GM12864 (cell line): ENCODE data around the gene APP.

Experiments
- DNase-seq: peaks from one replicate; pipeline ENCODE4 v3.0.0-alpha.2; 2011; ENCODE audit warnings: low read depth
- H3K4me3 ChIP-seq: 2 replicates; pipeline ENCODE4 v1.5.1; 2011; ENCODE audit warnings: mild to moderate bottlenecking, low read depth, low read length, control low read depth
- TF ChIP-seq, protein P1 (sequence below): IDR thresholded peaks from 2 replicates; pipeline ENCODE4 v1.5.1; 2011; ENCODE audit warnings: low read depth, mild to moderate bottlenecking, moderate library complexity, low read length, control low read depth, inconsistent platforms; ENCODE audit errors: missing control alignments

APP gene

DNA sequence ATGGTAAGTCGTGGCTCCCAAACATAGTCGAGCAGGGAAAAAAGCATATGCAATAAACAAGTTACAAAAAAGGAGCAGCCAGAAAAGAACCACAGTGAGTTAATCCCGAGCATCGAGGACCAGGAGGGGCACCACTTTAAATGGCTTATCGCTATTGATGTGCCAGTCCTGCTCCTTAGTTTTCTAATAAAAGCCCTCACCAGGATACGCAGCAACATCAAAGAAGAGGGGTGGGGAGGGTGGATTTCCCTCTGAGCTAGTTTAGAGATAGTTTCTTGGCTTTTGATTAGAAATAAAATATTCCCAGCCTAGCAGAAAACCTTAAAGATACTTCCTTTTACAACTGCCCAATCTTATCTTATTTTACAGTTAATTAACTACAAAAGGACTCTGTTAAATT is 265.4 kb downstream of the APP start:
- no peak for DNase-seq
- TF ChIP-seq, protein P1, sequence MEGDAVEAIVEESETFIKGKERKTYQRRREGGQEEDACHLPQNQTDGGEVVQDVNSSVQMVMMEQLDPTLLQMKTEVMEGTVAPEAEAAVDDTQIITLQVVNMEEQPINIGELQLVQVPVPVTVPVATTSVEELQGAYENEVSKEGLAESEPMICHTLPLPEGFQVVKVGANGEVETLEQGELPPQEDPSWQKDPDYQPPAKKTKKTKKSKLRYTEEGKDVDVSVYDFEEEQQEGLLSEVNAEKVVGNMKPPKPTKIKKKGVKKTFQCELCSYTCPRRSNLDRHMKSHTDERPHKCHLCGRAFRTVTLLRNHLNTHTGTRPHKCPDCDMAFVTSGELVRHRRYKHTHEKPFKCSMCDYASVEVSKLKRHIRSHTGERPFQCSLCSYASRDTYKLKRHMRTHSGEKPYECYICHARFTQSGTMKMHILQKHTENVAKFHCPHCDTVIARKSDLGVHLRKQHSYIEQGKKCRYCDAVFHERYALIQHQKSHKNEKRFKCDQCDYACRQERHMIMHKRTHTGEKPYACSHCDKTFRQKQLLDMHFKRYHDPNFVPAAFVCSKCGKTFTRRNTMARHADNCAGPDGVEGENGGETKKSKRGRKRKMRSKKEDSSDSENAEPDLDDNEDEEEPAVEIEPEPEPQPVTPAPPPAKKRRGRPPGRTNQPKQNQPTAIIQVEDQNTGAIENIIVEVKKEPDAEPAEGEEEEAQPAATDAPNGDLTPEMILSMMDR, result no peak
- H3K4me3 ChIP-seq, result no peak overlapping the region

DNA sequence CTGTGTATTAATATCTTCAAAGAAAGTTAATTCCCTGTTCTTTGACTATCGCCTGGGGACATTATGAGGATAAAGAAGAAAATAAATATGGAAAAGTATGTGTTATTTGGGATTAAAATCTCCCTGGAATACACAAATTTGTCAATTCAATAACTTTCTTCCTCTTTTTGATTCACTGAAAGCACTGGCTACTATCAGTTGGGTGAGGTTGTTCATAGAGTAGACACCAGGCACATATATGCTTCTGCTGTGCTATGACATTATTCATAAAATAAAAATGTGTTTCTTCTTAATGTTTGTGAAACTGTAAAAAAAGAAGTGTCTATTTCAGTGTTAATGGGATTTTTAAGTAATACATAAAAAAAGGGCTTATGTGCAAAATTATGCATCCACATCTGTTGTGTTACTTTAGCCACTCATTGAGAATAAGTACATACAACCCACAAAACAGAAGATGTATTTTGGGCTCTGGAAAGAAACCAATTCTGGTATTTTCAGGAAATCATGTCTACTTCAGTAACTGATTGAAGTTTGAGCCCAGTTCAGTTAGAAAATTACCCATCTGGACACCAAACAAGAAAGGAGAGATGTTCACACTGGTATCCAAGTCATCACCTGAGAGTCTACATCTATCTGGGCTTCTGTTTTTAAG is 266.4 kb downstream of the APP start:
- no peak overlapping the region for H3K4me3 ChIP-seq
- no peak for DNase-seq
- TF ChIP-seq, protein P1, result no peak

DNA sequence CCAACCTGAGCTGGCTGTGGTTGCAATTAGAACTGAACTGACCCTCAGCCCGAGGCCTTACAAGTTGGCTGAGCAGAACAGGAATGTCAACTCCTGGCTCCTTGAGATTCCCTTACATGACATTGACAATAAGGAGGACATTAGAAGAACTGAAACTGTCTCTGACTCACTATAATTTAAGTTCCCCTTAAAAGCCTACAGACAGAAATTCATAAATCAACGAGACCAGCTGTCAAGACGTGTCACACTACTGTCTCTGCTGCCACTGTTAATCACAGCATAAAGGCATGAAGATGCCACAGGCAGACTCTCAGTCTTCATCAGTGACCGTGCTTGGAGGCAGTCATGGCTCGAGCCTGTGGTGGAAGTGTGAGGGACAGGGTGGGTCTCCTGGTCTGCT is 267.0 kb downstream of the APP start:
- TF ChIP-seq, protein P1, result no peak
- no peak overlapping the region for H3K4me3 ChIP-seq
- no peak for DNase-seq

DNA sequence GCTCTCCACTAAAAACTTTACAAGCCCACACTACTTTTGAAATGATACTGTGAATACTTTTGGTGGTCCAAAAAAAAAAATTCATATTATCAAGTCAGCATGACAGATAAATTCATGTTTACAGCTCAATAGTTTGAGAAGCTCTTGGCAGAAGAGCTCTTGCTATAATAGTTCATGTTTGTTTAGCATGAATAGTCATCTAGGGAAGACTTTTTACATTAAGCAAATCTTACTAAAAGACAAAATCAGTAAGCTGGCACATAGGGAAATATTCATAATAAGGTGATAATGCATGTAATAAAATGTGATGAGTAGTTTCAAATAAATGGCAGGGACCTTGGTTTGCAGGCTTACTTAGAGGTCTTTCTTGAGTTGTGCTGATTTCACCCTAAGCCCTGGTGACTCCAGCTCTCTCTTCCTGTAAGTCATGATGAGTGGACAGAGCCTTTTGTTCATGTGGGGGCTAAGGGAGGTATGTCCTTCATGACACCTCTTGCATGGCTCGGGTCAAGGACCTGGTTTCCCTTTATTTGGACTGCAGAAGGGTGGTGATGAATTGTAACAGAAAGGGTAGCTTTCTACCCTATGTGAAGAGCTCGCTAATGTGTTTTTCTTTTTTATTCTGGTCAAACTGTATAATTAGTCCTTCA is 269.1 kb downstream of the APP start:
- no peak overlapping the region for H3K4me3 ChIP-seq
- no peak for DNase-seq
- TF ChIP-seq, protein P1, result no peak

DNA sequence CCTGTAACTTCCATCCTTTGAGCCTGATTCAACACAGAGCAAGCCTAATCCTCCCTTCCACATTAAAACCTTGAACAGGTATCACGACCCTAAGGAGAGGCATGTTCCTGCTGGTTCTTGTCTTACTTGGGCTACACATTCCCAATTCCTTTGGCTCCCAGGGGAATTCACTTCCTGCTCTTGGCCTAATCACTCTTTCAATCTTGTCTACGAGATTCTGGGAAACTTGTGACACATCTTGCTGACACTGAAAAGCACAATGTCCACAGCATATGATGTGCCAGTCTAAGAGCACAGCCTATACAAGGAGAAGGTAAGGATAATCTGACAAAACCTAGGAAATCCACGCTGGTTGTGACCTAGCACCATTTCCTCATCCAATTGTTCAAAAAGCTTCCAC is 271.9 kb downstream of the APP start:
- DNase-seq, result no peak
- no peak overlapping the region for H3K4me3 ChIP-seq
- TF ChIP-seq, protein P1, result no peak

DNA sequence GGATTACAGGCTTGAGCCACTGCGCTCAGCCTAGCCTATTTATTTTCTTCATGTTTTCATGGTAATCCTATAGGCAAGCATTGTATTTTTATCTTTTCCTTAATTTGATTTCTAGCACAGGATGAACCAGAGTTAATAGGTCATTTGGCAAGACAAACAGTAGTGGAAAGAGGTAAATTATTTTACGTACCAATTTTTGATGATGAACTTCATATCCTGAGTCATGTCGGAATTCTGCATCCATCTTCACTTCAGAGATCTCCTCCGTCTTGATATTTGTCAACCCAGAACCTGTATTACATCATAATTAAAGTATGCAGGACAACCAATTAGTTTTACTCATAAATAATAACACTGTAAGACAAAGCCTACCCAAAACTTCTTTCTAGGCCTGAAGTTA is 273.2 kb downstream of the APP start:
- DNase-seq, result no peak
- TF ChIP-seq, protein P1, result no peak
- H3K4me3 ChIP-seq, result no peak overlapping the region

DNA sequence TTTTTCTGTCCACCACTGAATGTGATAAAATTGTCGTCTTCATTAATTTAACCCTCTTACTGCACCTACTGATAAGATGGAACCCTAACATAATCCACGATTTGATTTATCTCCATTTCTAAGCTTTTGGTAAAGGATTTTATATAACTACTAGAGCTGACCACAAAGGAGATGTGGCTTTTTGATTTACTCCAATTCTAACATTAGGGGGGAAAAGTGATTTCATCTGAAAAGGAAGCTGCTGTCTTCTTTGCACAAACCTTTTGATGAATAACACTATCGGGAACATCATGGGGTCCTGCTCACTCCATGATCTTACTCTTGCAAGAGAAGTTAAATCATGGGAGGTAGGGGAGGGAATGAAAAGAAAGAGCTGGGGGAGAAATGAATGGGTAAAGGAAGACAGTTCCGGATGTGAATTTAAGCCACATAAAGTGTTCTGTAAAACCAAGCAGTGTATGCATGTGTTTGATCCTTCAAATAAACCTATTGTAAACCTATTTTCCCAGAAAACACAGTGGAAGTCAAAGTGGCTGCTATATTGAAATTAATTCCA is 274.0 kb downstream of the APP start:
- TF ChIP-seq, protein P1, result no peak

More for the DNA sequence above, 274.0 kb downstream of the APP start:
- H3K4me3 ChIP-seq, result no peak overlapping the region
- DNase-seq, result no peak
